HCT116 (cell line): ENCODE results near the gene KLHL11. TPM values are rescaled to one million over a fixed set of nuclear protein-coding genes. Genes with fewer than 3 reads are reported as not detected.

Experiments
- ATAC-seq: fragments of 200-7000 bp; cut with Tn5 transposase; 2 replicates; pipeline ENCODE4 v1.9.1; 2020; ENCODE audit warnings: mild to moderate bottlenecking, moderate library complexity
- BruUV-seq: library from RNA; stranded (reverse); fragments of 400-500 nt; replicated peaks from 2 replicates; lab custom pipeline; 2021; lab: Mats Ljungman, UMichigan
- CTCF ChIA-PET: fragments of 300-600 bp; sonication (Branson Sonifier 250); formaldehyde crosslinking; loops from one replicate; lab custom pipeline; 2021; ENCODE audit warnings: antibody characterized with exemption; lab: Charles Lee
- POLR2A ChIA-PET: fragments of 300-600, 350-600 bp; sonication (Branson Sonifier 250); formaldehyde crosslinking; loops from one replicate; lab custom pipeline; 2021; ENCODE audit warnings: antibody characterized with exemption; lab: Charles Lee
- RAD21 ChIA-PET, 2 experiments: fragments of 300-600 bp; sonication (Branson Sonifier 250); formaldehyde crosslinking; loops; one replicate each; lab custom pipeline; 2023; ENCODE audit warnings: low total read pairs in 2 of 2; ENCODE audit not compliant: uncharacterized antibody in 2 of 2, unreplicated experiment in 2 of 2, low non-redundant PET in 1 of 2; lab: Charles Lee
- DNase-seq: peaks from one replicate; pipeline ENCODE4 v3.0.0-alpha.2; 2010; ENCODE audit warnings: low read depth, low spot score
- H2AFZ ChIP-seq: fragments of 200-600 bp; shearing (Covaris generic), sonication (generic); 2 replicates; pipeline ENCODE4 v1.6.1; 2017; ENCODE audit warnings: low read depth, mixed run types, mixed read lengths, antibody characterized with exemption, low read length; ENCODE audit not compliant: poor library complexity, severe bottlenecking
- H3K27ac ChIP-seq: 2 replicates; pipeline ENCODE4 v1.5.1; 2012; ENCODE audit warnings: low read depth, low read length
- H3K27me3 ChIP-seq: fragments of 200-600 bp; sonication (generic); 2 replicates; pipeline ENCODE4 v1.6.1; 2016; ENCODE audit warnings: mixed run types, low read length, mixed read lengths; ENCODE audit not compliant: insufficient read depth
- H3K36me3 ChIP-seq, 2 experiments: fragments of 200-500 bp in 1 of 2; fragments of 200-600 bp in 1 of 2; sonication (Bioruptor generic) in 1 of 2; sonication (generic) in 1 of 2; 2 replicates each; pipeline versions ENCODE4 v1.5.1 to v1.6.1; 2014 to 2016; ENCODE audit warnings: low read length in 2 of 2, inconsistent platforms in 1 of 2, mixed read lengths in 1 of 2, mixed run types in 1 of 2; ENCODE audit not compliant: insufficient read depth in 2 of 2, control insufficient read depth in 1 of 2
- H3K4me1 ChIP-seq, 2 experiments: fragments of 200-600 bp in 1 of 2; sonication (generic) in 1 of 2; 2 replicates each; pipeline versions ENCODE4 v1.5.1 to v1.6.1; 2012 to 2017; ENCODE audit warnings: low read length in 2 of 2, inconsistent platforms in 1 of 2, mild to moderate bottlenecking in 1 of 2, mixed read lengths in 1 of 2, mixed run types in 1 of 2, moderate library complexity in 1 of 2; ENCODE audit not compliant: insufficient read depth in 2 of 2, control insufficient read depth in 1 of 2
- H3K4me2 ChIP-seq: fragments of 200-600 bp; sonication (generic); 2 replicates; pipeline ENCODE4 v1.6.1; 2017; ENCODE audit warnings: mixed run types, low read length, mixed read lengths
- H3K4me3 ChIP-seq, 2 experiments: fragments of 200-600 bp in 1 of 2; sonication (generic) in 1 of 2; replicated peaks in 1 of 2; 2 replicates each; pipeline ENCODE4 v1.5.1; 2011 to 2016; ENCODE audit warnings: low read length in 2 of 2, control low read depth in 1 of 2, low read depth in 1 of 2, mild to moderate bottlenecking in 1 of 2, mixed read lengths in 1 of 2, mixed run types in 1 of 2
- H3K79me2 ChIP-seq: fragments of 200-600 bp; sonication (generic); 2 replicates; pipeline ENCODE4 v1.6.1; 2017; ENCODE audit warnings: mild to moderate bottlenecking, mixed run types, low read length, moderate library complexity, mixed read lengths; ENCODE audit not compliant: insufficient read depth
- H3K9ac ChIP-seq: fragments of 200-600 bp; sonication (generic); 2 replicates; pipeline ENCODE4 v1.6.1; 2016; ENCODE audit warnings: low read length, mixed read lengths
- H3K9me2 ChIP-seq: fragments of 200-600 bp; sonication (generic), shearing (Covaris generic); 2 replicates; pipeline ENCODE4 v1.6.1; 2017; ENCODE audit warnings: mixed run types, mild to moderate bottlenecking, moderate library complexity; ENCODE audit not compliant: insufficient read depth
- H3K9me3 ChIP-seq, 2 experiments: fragments of 200-500 bp in 1 of 2; fragments of 200-600 bp in 1 of 2; sonication (Bioruptor generic) in 1 of 2; sonication (generic) in 1 of 2; 2 replicates each; pipeline ENCODE4 v1.6.1; 2014 to 2017; ENCODE audit warnings: low read length in 2 of 2, mixed read lengths in 2 of 2, inconsistent platforms in 1 of 2, low read depth in 1 of 2, mild to moderate bottlenecking in 1 of 2, mixed run types in 1 of 2, moderate library complexity in 1 of 2; ENCODE audit not compliant: control insufficient read depth in 1 of 2, insufficient read depth in 1 of 2
- H4K20me1 ChIP-seq: fragments of 200-600 bp; sonication (generic), shearing (Covaris generic); 2 replicates; pipeline ENCODE4 v1.6.1; 2017; ENCODE audit warnings: mixed run types, mild to moderate bottlenecking, moderate library complexity; ENCODE audit not compliant: insufficient read depth
- CEBPB ChIP-seq: IDR thresholded peaks from 2 replicates; pipeline ENCODE4 v1.6.1; 2012; ENCODE audit warnings: low read depth
- ELF1 ChIP-seq: IDR thresholded peaks from 2 replicates; pipeline ENCODE4 v1.6.1; 2012; ENCODE audit warnings: low read depth, borderline replicate concordance
- EZH2phosphoT487 ChIP-seq: fragments of 200-600 bp; IDR thresholded peaks from 2 replicates; pipeline ENCODE4 v1.6.1; 2018; ENCODE audit warnings: antibody characterized with exemption, borderline replicate concordance
- FOSL1 ChIP-seq: IDR thresholded peaks from 2 replicates; pipeline ENCODE4 v1.6.1; 2012; ENCODE audit warnings: low read depth
- JUND ChIP-seq: IDR thresholded peaks from 2 replicates; pipeline ENCODE4 v1.6.1; 2012
- POLR2A ChIP-seq: IDR thresholded peaks from 2 replicates; pipeline ENCODE4 v1.7.0; 2011; ENCODE audit warnings: borderline replicate concordance; ENCODE audit not compliant: insufficient read depth, insufficient read length; ENCODE audit errors: extremely low read depth
- RAD21 ChIP-seq: IDR thresholded peaks from 2 replicates; pipeline ENCODE4 v1.6.1; 2012; ENCODE audit warnings: low read depth, mild to moderate bottlenecking
- SIN3A ChIP-seq: IDR thresholded peaks from 2 replicates; pipeline ENCODE4 v1.6.1; 2012; ENCODE audit warnings: low read depth
- intact Hi-C: fragments of 100-400 bp; cut with micrococcal nuclease; formaldehyde crosslinking; loops from 2 replicates; pipeline ENCODE4 v1.10.0; 2022
- total RNA-seq: library from RNA; stranded (reverse); gene quantifications from one replicate; pipeline ENCODE4 v1.2.1, GENCODE V29; 2021; ENCODE audit not compliant: unreplicated experiment
- TF ChIP-seq, protein P1 (sequence below): IDR thresholded peaks from 2 replicates; pipeline ENCODE4 v1.6.1; 2011; ENCODE audit warnings: mild to moderate bottlenecking, low read length, moderate library complexity; ENCODE audit not compliant: insufficient replicate concordance; ENCODE audit errors: extremely low read depth
- TF ChIP-seq, protein P2 (sequence below): IDR thresholded peaks from 2 replicates; pipeline ENCODE4 v1.6.1; 2012

KLHL11 gene
- total RNA-seq, 1 experiment from 2014 or later: 22.4 TPM

- H3K4me1 ChIP-seq: peaks cover 4 to 15% of the 10 kb centered on the region in 2 experiments; a peak in 3 of 4 replicates
- no peaks in the 10 kb centered on the region for H4K20me1 ChIP-seq
- H3K9ac ChIP-seq: 0 out of 2 replicates have a peak within 1 kb of the TSS, but pooled peaks have one; percentile 21
- H2AFZ ChIP-seq: peak within 1 kb of the TSS; percentile 76
- H3K79me2 ChIP-seq: peaks cover 22% of the 10 kb centered on the region
- no peak for TF ChIP-seq FOSL1
- TF ChIP-seq SIN3A: no peak
- TF ChIP-seq CEBPB: no peak
- no peak for TF ChIP-seq POLR2A
- TF ChIP-seq RAD21: no peak
- no peak for TF ChIP-seq EZH2phosphoT487
- TF ChIP-seq, protein P1, sequence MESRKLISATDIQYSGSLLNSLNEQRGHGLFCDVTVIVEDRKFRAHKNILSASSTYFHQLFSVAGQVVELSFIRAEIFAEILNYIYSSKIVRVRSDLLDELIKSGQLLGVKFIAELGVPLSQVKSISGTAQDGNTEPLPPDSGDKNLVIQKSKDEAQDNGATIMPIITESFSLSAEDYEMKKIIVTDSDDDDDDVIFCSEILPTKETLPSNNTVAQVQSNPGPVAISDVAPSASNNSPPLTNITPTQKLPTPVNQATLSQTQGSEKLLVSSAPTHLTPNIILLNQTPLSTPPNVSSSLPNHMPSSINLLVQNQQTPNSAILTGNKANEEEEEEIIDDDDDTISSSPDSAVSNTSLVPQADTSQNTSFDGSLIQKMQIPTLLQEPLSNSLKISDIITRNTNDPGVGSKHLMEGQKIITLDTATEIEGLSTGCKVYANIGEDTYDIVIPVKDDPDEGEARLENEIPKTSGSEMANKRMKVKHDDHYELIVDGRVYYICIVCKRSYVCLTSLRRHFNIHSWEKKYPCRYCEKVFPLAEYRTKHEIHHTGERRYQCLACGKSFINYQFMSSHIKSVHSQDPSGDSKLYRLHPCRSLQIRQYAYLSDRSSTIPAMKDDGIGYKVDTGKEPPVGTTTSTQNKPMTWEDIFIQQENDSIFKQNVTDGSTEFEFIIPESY: no peak
- no peak for TF ChIP-seq JUND
- TF ChIP-seq, protein P2, sequence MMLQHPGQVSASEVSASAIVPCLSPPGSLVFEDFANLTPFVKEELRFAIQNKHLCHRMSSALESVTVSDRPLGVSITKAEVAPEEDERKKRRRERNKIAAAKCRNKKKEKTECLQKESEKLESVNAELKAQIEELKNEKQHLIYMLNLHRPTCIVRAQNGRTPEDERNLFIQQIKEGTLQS: no peak
- no peak for TF ChIP-seq ELF1
- intact Hi-C loops: no loop called here
- H3K4me3 ChIP-seq: no peak within 1 kb of the TSS
- no TSS peak for BruUV-seq
- H3K4me2 ChIP-seq: peak within 1 kb of the TSS; percentile 81
- RAD21 ChIA-PET: interaction anchor here in 1 of 2 experiments (0.6 to 0.7 kb wide), 2 partner anchors 51 to 681 kb away, joined by 3 to 4 read pairs; partner anchors contain the start of gene JUP
- no peak for ATAC-seq
- H3K27ac ChIP-seq: no peak within 1 kb of the TSS
- CTCF ChIA-PET: no interaction called here
- peaks cover 4 to 5% of the 10 kb centered on the region in 2 experiments; a peak in 2 of 4 replicates for H3K36me3 ChIP-seq
- no peaks in the 10 kb centered on the region for H3K9me2 ChIP-seq
- no peak for DNase-seq
- H3K9me3 ChIP-seq: no peaks in the 10 kb centered on the region
- H3K27me3 ChIP-seq: no peaks in the 10 kb centered on the region
- POLR2A ChIA-PET: no interaction called here
These were observed 27.3 kb downstream of the KLHL11 start, which contains the start of gene KLHL10 for GRCh38 chr17:41837761-41838538. Gene KLHL10 (plus strand): TSS chr17:41837825. CDS start chr17:41837933, 108 bp downstream.
